ENCODE data around the gene COPG1.
A peak's percentile ranks its signal among the peaks of the same experiment; 100 is the strongest.

COPG1 gene

GRCh38 chr3:129315998-129316247 is 66.5 kb downstream of the COPG1 start:
- no peak for TF ChIP-seq CTCF (IDR thresholded peaks at IDR 0.05; ENCODE audit: low read depth, low read length)
- no peak for DNase-seq (ENCODE audit: extremely low read depth, low read depth)

GRCh38 chr3:129316248-129317013 is 67.0 kb downstream of the COPG1 start:
- peak; percentile 65 for TF ChIP-seq CTCF (IDR thresholded peaks at IDR 0.05; ENCODE audit: low read depth, low read length)
- no peak for DNase-seq (ENCODE audit: extremely low read depth, low read depth)

GRCh38 chr3:129317014-129317771 is 67.8 kb downstream of the COPG1 start:
- TF ChIP-seq CTCF (IDR thresholded peaks at IDR 0.05; ENCODE audit: low read depth, low read length), result no peak
- DNase-seq (ENCODE audit: extremely low read depth, low read depth), result no peak

GRCh38 chr3:129317848-129318247 is 68.4 kb downstream of the COPG1 start:
- DNase-seq (ENCODE audit: extremely low read depth, low read depth), result no peak
- TF ChIP-seq CTCF (IDR thresholded peaks at IDR 0.05; ENCODE audit: low read depth, low read length), result no peak

GRCh38 chr3:129318921-129319320 is 69.5 kb downstream of the COPG1 start:
- TF ChIP-seq CTCF (IDR thresholded peaks at IDR 0.05; ENCODE audit: low read depth, low read length), result no peak
- DNase-seq (ENCODE audit: extremely low read depth, low read depth), result no peak

- DNase-seq (ENCODE audit: extremely low read depth, low read depth), result no peak
- TF ChIP-seq CTCF (IDR thresholded peaks at IDR 0.05; ENCODE audit: low read depth, low read length), result no peak
Observed at GRCh38 chr3:129320261-129320660, 70.9 kb downstream of the COPG1 start.

- TF ChIP-seq CTCF (IDR thresholded peaks at IDR 0.05; ENCODE audit: low read depth, low read length), result no peak
- no peak for DNase-seq (ENCODE audit: extremely low read depth, low read depth)
Observed at GRCh38 chr3:129320825-129321487, 71.5 kb downstream of the COPG1 start.
